Measurements from ENCODE around the gene DBNL. TPM values are rescaled to one million over a fixed set of nuclear protein-coding genes. Genes with fewer than 3 reads are reported as not detected.

The DBNL gene
- total and polyA plus RNA-seq, 2 of the 13 experiments (the other 11 are each of a cell fraction or from before 2014, with no cell fraction given): 20.8 to 35.1 TPM

DNA sequence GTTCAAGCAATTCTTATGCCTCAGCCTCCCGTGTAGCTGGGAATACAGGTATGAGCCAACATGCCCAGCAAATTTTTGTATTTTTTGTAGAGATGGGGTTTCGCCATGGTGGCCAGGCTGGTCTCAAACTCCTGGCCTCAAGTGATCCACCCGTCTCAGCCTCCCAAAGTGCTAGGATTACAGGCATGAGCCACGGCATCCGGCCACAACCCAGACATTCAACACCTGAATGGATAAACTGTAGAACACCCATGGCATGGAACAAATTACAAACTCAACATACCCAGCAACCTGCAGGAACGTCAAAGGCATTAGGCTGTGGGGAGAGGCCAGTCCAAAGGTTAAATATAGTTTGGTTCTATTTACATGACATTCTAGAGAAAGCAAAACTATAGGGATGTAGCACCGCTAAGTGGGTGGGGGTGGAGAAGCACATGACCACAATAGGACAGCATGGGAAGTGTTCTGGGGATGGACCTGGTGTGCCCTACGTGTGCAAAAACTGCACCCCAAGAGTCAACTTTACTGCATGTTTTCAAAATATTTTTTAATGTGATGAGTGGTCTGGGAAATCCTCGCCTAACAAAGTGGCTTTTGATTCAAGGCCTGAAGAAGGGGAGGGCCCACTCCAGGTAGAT is 27.3 kb downstream of the DBNL start (continued):
- TF ChIP-seq ZNF253 (CRISPR knock-in tag; IDR thresholded peaks at IDR 0.05; ENCODE audit: borderline replicate concordance): no peak

GRCh38 chr7:44072364-44073231 is 28.1 kb downstream of the DBNL start:
- Histone ChIP-seq H3K9me3 (ENCODE audit: low read length) (no peaks in the 10 kb centered on the region), H3K27me3 (ENCODE audit: control insufficient read depth in 1 of 2, insufficient read depth in 2 of 2, low read length in 2 of 2) (no peaks in the 10 kb centered on the region), H3K79me2 (ENCODE audit: insufficient read depth, low read length) (no peaks in the 10 kb centered on the region), H3K36me3 (replicated peaks in 1 of 2; ENCODE audit: control insufficient read depth in 1 of 2, insufficient read depth in 2 of 2, low read length in 2 of 2) (peaks cover 8 to 19% of the 10 kb centered on the region in 2 experiments; a peak in 4 of 5 replicates), H3K9ac (ENCODE audit: insufficient read depth, low read depth, low read length) (no peak overlapping the region), H4K20me1 (ENCODE audit: insufficient read depth, low read length) (no peaks in the 10 kb centered on the region), H3K4me1 (ENCODE audit: insufficient read depth, low read length) (peaks cover 34% of the 10 kb centered on the region), H3K4me2 (ENCODE audit: low read depth, low read length) (peak overlapping the region; percentile 64), H2AFZ (ENCODE audit: low read length) (no peak overlapping the region), H3K4me3 (replicated peaks in 1 of 3; ENCODE audit: insufficient read depth in 1 of 3, low read depth in 2 of 3, low read length in 3 of 3) (peak overlapping the region in 1 of 3 experiments; percentile 46; a peak in 1 of 6 replicates), H3K27ac (ENCODE audit: extremely low read length, insufficient read depth, low read length) (peak overlapping the region; percentile 54)
- DNase-seq (ENCODE audit: low spot score) (peak; percentile 76), FAIRE-seq (no peak), ATAC-seq (peak; percentile 81)
- BruUV-seq (replicated peaks): no TSS peak
- ChIA-PET CTCF (ENCODE audit: low intra/inter-chr PET ratio, low total read pairs) (interaction anchor here (1.2 kb wide), 1 partner anchor 124 kb away, joined by 5 read pairs; no protein-coding TSS in a partner anchor), POLR2A (interaction anchor here (0.7 to 1.0 kb wide), 3 partner anchors 8 to 53 kb away, joined by 3 to 4 read pairs (median 3); partner anchors contain the start of gene DBNL)
- 29% methylated on average over 7 of the region's 12 CpGs for WGBS (ENCODE audit: low lambda C conversion rate)
- in situ Hi-C loops (cut with HindIII; ENCODE audit: extremely low pct_ligation_motif_present, low pct_unique_long_range_greater_than_20kb) (no loop called here), intact Hi-C loops (cut with micrococcal nuclease; ENCODE audit: unreplicated experiment) (loop anchor here (1.0 to 5.0 kb wide), 3 partner anchors 16 to 124 kb away; no protein-coding TSS in a partner anchor)
- TF ChIP-seq BRF2 (CRISPR knock-in tag; IDR thresholded peaks at IDR 0.05) (no peak), SP1 (IDR thresholded peaks at IDR 0.05) (no peak), SP1 (CRISPR knock-in tag; IDR thresholded peaks at IDR 0.05) (0 out of 2 replicates have a peak, but pooled peaks have one; percentile 22), KLF15 (CRISPR knock-in tag; IDR thresholded peaks at IDR 0.05; ENCODE audit: borderline replicate concordance) (no peak), ZC3H13 (CRISPR knock-in tag; IDR thresholded peaks at IDR 0.05) (no peak), ZFY (CRISPR knock-in tag; IDR thresholded peaks at IDR 0.05) (0 out of 2 replicates have a peak, but pooled peaks have one; percentile 6), REL (CRISPR knock-in tag; conservative IDR thresholded peaks at IDR 0.05) (no peak), KDM2A (CRISPR knock-in tag; IDR thresholded peaks at IDR 0.05; ENCODE audit: borderline replicate concordance, low read depth) (0 out of 2 replicates have a peak, but pooled peaks have one; percentile 47), THAP11 (CRISPR knock-in tag; IDR thresholded peaks at IDR 0.05) (peak; percentile 0; the same call in 1 of the 2 replicates)
- TF ChIP-seq, protein P1, sequence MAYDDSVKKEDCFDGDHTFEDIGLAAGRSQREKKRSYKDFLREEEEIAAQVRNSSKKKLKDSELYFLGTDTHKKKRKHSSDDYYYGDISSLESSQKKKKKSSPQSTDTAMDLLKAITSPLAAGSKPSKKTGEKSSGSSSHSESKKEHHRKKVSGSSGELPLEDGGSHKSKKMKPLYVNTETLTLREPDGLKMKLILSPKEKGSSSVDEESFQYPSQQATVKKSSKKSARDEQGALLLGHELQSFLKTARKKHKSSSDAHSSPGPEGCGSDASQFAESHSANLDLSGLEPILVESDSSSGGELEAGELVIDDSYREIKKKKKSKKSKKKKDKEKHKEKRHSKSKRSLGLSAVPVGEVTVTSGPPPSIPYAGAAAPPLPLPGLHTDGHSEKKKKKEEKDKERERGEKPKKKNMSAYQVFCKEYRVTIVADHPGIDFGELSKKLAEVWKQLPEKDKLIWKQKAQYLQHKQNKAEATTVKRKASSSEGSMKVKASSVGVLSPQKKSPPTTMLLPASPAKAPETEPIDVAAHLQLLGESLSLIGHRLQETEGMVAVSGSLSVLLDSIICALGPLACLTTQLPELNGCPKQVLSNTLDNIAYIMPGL (CRISPR knock-in tag; IDR thresholded peaks at IDR 0.05; ENCODE audit: borderline replicate concordance in 1 of 2, low read depth in 1 of 2): peak in 1 of 2 experiments; percentile 37; a peak in 1 of 4 replicates
